Measurements from ENCODE around the gene VPS72. TPM values are rescaled to one million over a fixed set of nuclear protein-coding genes. Genes with fewer than 3 reads are reported as not detected.

Gene VPS72
- total RNA-seq, 1 experiment from 2014 or later, result 80.1 TPM

GRCh38 chr1:151142411-151143056, 47.5 kb downstream of the VPS72 start:
- no TSS peak for BruUV-seq (replicated peaks)
- intact Hi-C loops (cut with micrococcal nuclease; ENCODE audit: unreplicated experiment), result no loop called here
- Histone ChIP-seq H3K4me3 (ENCODE audit: low read depth, low read length) (no peak overlapping the region), H3K36me3 (ENCODE audit: control insufficient read depth, insufficient read depth, low read length) (no peaks in the 10 kb centered on the region), H3K27me3 (replicated peaks; ENCODE audit: control insufficient read depth, insufficient read depth, low read length) (no peaks in the 10 kb centered on the region), H3K9me3 (no peaks in the 10 kb centered on the region), H3K4me1 (peaks cover 6% of the 10 kb centered on the region)
- DNase-seq, result no peak
- POLR2A ChIA-PET, result no interaction called here
- no peak for TF ChIP-seq CTCF (IDR thresholded peaks at IDR 0.05; ENCODE audit: insufficient read depth in 1 of 2, low read depth in 1 of 2, low read length in 1 of 2, severe bottlenecking in 1 of 2, unreplicated experiment in 1 of 2)
- H3K4me3 Mint-ChIP-seq (ENCODE audit: unreplicated experiment), result no peak overlapping the region
- no peak overlapping the region for H3K27ac Mint-ChIP-seq (ENCODE audit: unreplicated experiment)
- H3K27me3 Mint-ChIP-seq (ENCODE audit: insufficient read depth, unreplicated experiment), result no peaks in the 10 kb centered on the region
- no peaks in the 10 kb centered on the region for H3K9me3 Mint-ChIP-seq (ENCODE audit: unreplicated experiment)
- H3K36me3 Mint-ChIP-seq (ENCODE audit: insufficient read depth, unreplicated experiment), result peaks cover 4% of the 10 kb centered on the region
- CTCF ChIA-PET, result interaction anchor here (1.1 to 1.3 kb wide), 2 partner anchors 11 to 43 kb away, joined by 4 read pairs; no protein-coding TSS in a partner anchor
- peaks cover 7% of the 10 kb centered on the region for H3K4me1 Mint-ChIP-seq (ENCODE audit: low read depth, unreplicated experiment)

GRCh38 chr1:151137789-151138188, 52.2 kb downstream of the VPS72 start:
- H3K9me3 Mint-ChIP-seq (ENCODE audit: unreplicated experiment), result no peaks in the 10 kb centered on the region
- BruUV-seq (replicated peaks), result no TSS peak
- H3K4me3 Mint-ChIP-seq (ENCODE audit: unreplicated experiment), result no peak overlapping the region
- DNase-seq, result no peak
- no peaks in the 10 kb centered on the region for H3K27me3 ChIP-seq (replicated peaks; ENCODE audit: control insufficient read depth, insufficient read depth, low read length)
- CTCF ChIA-PET, result interaction anchor here (0.6 kb wide), 1 partner anchor 142 kb away, joined by 4 read pairs; no protein-coding TSS in a partner anchor
- H3K36me3 Mint-ChIP-seq (ENCODE audit: insufficient read depth, unreplicated experiment), result no peaks in the 10 kb centered on the region
- no peaks in the 10 kb centered on the region for H3K27me3 Mint-ChIP-seq (ENCODE audit: insufficient read depth, unreplicated experiment)
- H3K9me3 ChIP-seq, result no peaks in the 10 kb centered on the region
- H3K4me1 ChIP-seq, result no peaks in the 10 kb centered on the region
- H3K4me3 ChIP-seq (ENCODE audit: low read depth, low read length), result no peak overlapping the region
- POLR2A ChIA-PET, result no interaction called here
- no peaks in the 10 kb centered on the region for H3K36me3 ChIP-seq (ENCODE audit: control insufficient read depth, insufficient read depth, low read length)
- intact Hi-C loops (cut with micrococcal nuclease; ENCODE audit: unreplicated experiment), result no loop called here
- no peak overlapping the region for H3K27ac Mint-ChIP-seq (ENCODE audit: unreplicated experiment)
- no peaks in the 10 kb centered on the region for H3K4me1 Mint-ChIP-seq (ENCODE audit: low read depth, unreplicated experiment)
- TF ChIP-seq CTCF (IDR thresholded peaks at IDR 0.05; ENCODE audit: insufficient read depth in 1 of 2, low read depth in 1 of 2, low read length in 1 of 2, severe bottlenecking in 1 of 2, unreplicated experiment in 1 of 2), result no peak

DNA sequence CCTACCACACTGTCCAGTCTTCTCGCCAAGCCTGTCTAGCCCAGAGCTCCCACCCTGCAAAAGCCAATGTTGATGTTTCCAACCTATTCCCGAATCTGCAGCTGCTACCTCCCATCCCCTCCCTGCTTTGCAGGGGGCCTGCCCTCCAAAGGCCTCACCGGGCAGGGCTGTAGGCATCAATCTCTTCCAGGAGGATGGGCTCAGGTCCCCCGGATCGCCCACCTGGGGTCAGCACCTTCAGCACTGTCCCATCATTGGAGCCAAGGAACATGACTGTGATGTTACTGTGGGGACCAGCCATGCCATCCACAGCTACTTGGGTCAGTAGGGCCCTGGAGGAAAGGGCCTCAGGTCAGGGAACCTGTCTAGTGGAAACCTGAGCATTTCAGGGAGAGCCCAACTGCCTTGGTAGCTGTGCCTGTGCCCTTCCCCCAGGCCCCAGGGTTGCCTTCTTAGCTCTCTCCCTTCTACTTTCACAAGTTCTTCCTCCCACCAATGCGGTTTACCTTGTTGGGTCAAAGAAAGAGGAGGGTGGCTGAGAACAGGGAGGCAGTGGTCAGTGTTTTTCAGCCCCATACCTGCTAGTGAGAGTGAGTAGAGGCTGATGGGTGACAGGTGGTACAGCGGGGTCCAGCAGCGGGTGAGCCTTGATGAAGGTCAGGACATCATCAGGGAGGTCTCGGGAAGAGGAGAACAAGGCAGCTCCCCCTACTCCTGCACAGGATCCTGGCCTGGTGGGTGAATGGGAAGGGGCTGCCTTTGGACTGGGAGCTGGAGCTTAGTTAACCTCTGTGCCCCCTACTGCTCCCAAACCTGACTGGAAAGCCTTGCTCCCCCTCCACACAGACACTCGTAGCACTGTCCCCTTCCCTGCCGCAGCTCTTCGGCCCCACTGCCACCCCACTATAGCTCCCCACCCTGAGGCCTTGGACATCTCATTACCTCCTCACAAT, 54.3 kb downstream of the VPS72 start:
- Mint-ChIP-seq H3K27me3 (ENCODE audit: insufficient read depth, unreplicated experiment) (no peaks in the 10 kb centered on the region), H3K27ac (ENCODE audit: unreplicated experiment) (no peak overlapping the region), H3K4me1 (ENCODE audit: low read depth, unreplicated experiment) (no peaks in the 10 kb centered on the region), H3K36me3 (ENCODE audit: insufficient read depth, unreplicated experiment) (peaks cover 7% of the 10 kb centered on the region), H3K9me3 (ENCODE audit: unreplicated experiment) (no peaks in the 10 kb centered on the region), H3K4me3 (ENCODE audit: unreplicated experiment) (no peak overlapping the region)
- no peak for DNase-seq
- CTCF ChIA-PET, result interaction anchor here (1.3 kb wide), 1 partner anchor 36 kb away, joined by 4 read pairs; no protein-coding TSS in a partner anchor
- no peak overlapping the region for H3K4me3 ChIP-seq (ENCODE audit: low read depth, low read length)
- BruUV-seq (replicated peaks), result no TSS peak
- peak in 1 of 2 experiments; percentile 23 for TF ChIP-seq CTCF (IDR thresholded peaks at IDR 0.05; ENCODE audit: insufficient read depth in 1 of 2, low read depth in 1 of 2, low read length in 1 of 2, severe bottlenecking in 1 of 2, unreplicated experiment in 1 of 2)
- POLR2A ChIA-PET, result no interaction called here
- intact Hi-C loops (cut with micrococcal nuclease; ENCODE audit: unreplicated experiment), result no loop called here
- no peaks in the 10 kb centered on the region for H3K9me3 ChIP-seq
- H3K27me3 ChIP-seq (replicated peaks; ENCODE audit: control insufficient read depth, insufficient read depth, low read length), result no peaks in the 10 kb centered on the region
- no peaks in the 10 kb centered on the region for H3K36me3 ChIP-seq (ENCODE audit: control insufficient read depth, insufficient read depth, low read length)
- peaks cover 5% of the 10 kb centered on the region; the same call in 1 of the 2 replicates for H3K4me1 ChIP-seq
